HepG2 (cell line): ENCODE results near the gene SMIM24. TPM values are rescaled to one million over a fixed set of nuclear protein-coding genes. Genes with fewer than 3 reads are reported as not detected.
A peak's percentile ranks its signal among the peaks of the same experiment; 100 is the strongest.

Experiments used
- ADNP ChIP-seq: sonication (generic); formaldehyde crosslinking; IDR thresholded peaks from 2 replicates; pipeline ENCODE4 v1.4.0; 2020; ENCODE audit warnings: missing genetic modification reagents
- ARID5B ChIP-seq: IDR thresholded peaks from 2 replicates; pipeline ENCODE4 v1.4.0; 2020; ENCODE audit warnings: mild to moderate bottlenecking, missing genetic modification reagents
- HNRNPK ChIP-seq: fragments of 200-400 bp; formaldehyde crosslinking; IDR thresholded peaks from 2 replicates; pipeline ENCODE4 v1.6.1; 2018; ENCODE audit warnings: low read length, low read depth, moderate library complexity, mild to moderate bottlenecking; ENCODE audit not compliant: poor library complexity, severe bottlenecking
- LRRFIP1 ChIP-seq: sonication (generic); formaldehyde crosslinking; conservative IDR thresholded peaks from 2 replicates; pipeline ENCODE4 v1.4.0; 2020; ENCODE audit warnings: missing genetic modification reagents
- PREB ChIP-seq: sonication (generic); formaldehyde crosslinking; IDR thresholded peaks from 2 replicates; pipeline ENCODE4 v1.4.0; 2020; ENCODE audit warnings: missing genetic modification reagents
- TFAP4 ChIP-seq: sonication (generic); IDR thresholded peaks from 2 replicates; pipeline ENCODE4 v1.6.1; 2016; ENCODE audit warnings: low read depth, borderline replicate concordance
- TMF1 ChIP-seq: sonication (generic); formaldehyde crosslinking; IDR thresholded peaks from 2 replicates; pipeline ENCODE4 v1.8.1; 2022; ENCODE audit warnings: low read depth, missing genetic modification reagents
- ZBTB4 ChIP-seq: sonication (generic); formaldehyde crosslinking; IDR thresholded peaks from 2 replicates; pipeline ENCODE4 v1.4.0; 2020; ENCODE audit warnings: missing genetic modification reagents, mild to moderate bottlenecking, borderline replicate concordance
- ZFAT ChIP-seq: sonication (generic); formaldehyde crosslinking; conservative IDR thresholded peaks from 2 replicates; pipeline ENCODE4 v1.8.1; 2023; ENCODE audit warnings: missing genetic modification reagents, inconsistent platforms
- ZNF234 ChIP-seq: sonication (generic); formaldehyde crosslinking; conservative IDR thresholded peaks from 2 replicates; pipeline ENCODE4 v1.5.1; 2020; ENCODE audit warnings: mild to moderate bottlenecking, missing genetic modification reagents
- ZNF414 ChIP-seq: sonication (generic); formaldehyde crosslinking; IDR thresholded peaks from 2 replicates; pipeline ENCODE4 v1.5.0; 2020; ENCODE audit warnings: missing genetic modification reagents
- polyA plus RNA-seq, 8 experiments: library from polyadenylated mRNA; depleted of rRNA in 3 of 8; stranded (reverse) in 7 of 8; unstranded in 1 of 8; fragments of >200 nt; fragmentation: Illumina TruSeq in 4 of 8; extraction: Trizol in 4 of 8; gene quantifications; 2 replicates each; pipeline versions ENCODE4 v1.2.1 to v1.2.3, GENCODE V29; 2011 to 2016; ENCODE audit warnings: low read depth in 4 of 8, missing spikeins in 1 of 8, mixed read lengths in 1 of 8; ENCODE audit not compliant: insufficient read depth in 1 of 8
- total RNA-seq, 5 experiments: library from RNA; depleted of rRNA; stranded (reverse); fragments of >200 nt; fragmentation: Illumina TruSeq; extraction: Trizol; gene quantifications; 2 replicates each; pipeline ENCODE4 v1.2.3, GENCODE V29; 2016; ENCODE audit warnings: low read depth in 1 of 5
- TF ChIP-seq, protein P1 (sequence below): IDR thresholded peaks from 2 replicates; pipeline ENCODE4 v1.6.1; 2016; ENCODE audit warnings: control low read depth

The SMIM24 gene
- total and polyA plus RNA-seq, 2 of the 13 experiments (the other 11 are each of a cell fraction or from before 2014, with no cell fraction given) = 11.2 to 70.6 TPM

GRCh38 chr19:3481241-3482090 lies 1.1 kb upstream of the SMIM24 start (continued):
- TF ChIP-seq ARID5B (CRISPR knock-in tag) (peak; percentile 26), ADNP (CRISPR knock-in tag) (no peak), ZBTB4 (CRISPR knock-in tag) (no peak), TMF1 (CRISPR knock-in tag) (peak; percentile 88; the same call in 1 of the 2 replicates), TFAP4 (peak; percentile 58; the same call in 1 of the 2 replicates), LRRFIP1 (CRISPR knock-in tag) (no peak), HNRNPK (no peak), ZNF234 (CRISPR knock-in tag) (no peak), ZFAT (CRISPR knock-in tag) (no peak), PREB (no peak), ZNF414 (CRISPR knock-in tag) (no peak)
- TF ChIP-seq, protein P1, sequence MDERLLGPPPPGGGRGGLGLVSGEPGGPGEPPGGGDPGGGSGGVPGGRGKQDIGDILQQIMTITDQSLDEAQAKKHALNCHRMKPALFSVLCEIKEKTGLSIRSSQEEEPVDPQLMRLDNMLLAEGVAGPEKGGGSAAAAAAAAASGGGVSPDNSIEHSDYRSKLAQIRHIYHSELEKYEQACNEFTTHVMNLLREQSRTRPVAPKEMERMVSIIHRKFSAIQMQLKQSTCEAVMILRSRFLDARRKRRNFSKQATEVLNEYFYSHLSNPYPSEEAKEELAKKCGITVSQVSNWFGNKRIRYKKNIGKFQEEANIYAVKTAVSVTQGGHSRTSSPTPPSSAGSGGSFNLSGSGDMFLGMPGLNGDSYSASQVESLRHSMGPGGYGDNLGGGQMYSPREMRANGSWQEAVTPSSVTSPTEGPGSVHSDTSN (CRISPR knock-in tag) = no peak
